ENCODE results near the gene PDE6D.

Gene PDE6D

GRCh38 chr2:231780909-231781797, at the start of gene PDE6D:
TSS of gene PDE6D (minus strand) at chr2:231781282. CDS start at chr2:231781114, 168 bp downstream.
- Histone ChIP-seq H3K4me1 (peaks cover 22% of the 10 kb centered on the region), H3K4me2 (ENCODE audit: low read length) (peak within 1 kb of the TSS; percentile 97), H3K4me3 (ENCODE audit: low read depth, low read length) (peak within 1 kb of the TSS; percentile 93), H2AFZ (peak within 1 kb of the TSS; percentile 94), H3K27ac (peak within 1 kb of the TSS; percentile 89), H3K9ac (peak within 1 kb of the TSS; percentile 49), H3K79me2 (peaks cover 38% of the 10 kb centered on the region), H3K36me3 (ENCODE audit: control insufficient read depth, insufficient read depth, low read length) (no peaks in the 10 kb centered on the region), H3K27me3 (ENCODE audit: control insufficient read depth, insufficient read depth, low read length) (no peaks in the 10 kb centered on the region), H3K9me3 (ENCODE audit: control insufficient read depth, low read length) (no peaks in the 10 kb centered on the region)
- TF ChIP-seq, protein P1, sequence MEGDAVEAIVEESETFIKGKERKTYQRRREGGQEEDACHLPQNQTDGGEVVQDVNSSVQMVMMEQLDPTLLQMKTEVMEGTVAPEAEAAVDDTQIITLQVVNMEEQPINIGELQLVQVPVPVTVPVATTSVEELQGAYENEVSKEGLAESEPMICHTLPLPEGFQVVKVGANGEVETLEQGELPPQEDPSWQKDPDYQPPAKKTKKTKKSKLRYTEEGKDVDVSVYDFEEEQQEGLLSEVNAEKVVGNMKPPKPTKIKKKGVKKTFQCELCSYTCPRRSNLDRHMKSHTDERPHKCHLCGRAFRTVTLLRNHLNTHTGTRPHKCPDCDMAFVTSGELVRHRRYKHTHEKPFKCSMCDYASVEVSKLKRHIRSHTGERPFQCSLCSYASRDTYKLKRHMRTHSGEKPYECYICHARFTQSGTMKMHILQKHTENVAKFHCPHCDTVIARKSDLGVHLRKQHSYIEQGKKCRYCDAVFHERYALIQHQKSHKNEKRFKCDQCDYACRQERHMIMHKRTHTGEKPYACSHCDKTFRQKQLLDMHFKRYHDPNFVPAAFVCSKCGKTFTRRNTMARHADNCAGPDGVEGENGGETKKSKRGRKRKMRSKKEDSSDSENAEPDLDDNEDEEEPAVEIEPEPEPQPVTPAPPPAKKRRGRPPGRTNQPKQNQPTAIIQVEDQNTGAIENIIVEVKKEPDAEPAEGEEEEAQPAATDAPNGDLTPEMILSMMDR (IDR thresholded peaks at IDR 0.05) = no peak

DNA sequence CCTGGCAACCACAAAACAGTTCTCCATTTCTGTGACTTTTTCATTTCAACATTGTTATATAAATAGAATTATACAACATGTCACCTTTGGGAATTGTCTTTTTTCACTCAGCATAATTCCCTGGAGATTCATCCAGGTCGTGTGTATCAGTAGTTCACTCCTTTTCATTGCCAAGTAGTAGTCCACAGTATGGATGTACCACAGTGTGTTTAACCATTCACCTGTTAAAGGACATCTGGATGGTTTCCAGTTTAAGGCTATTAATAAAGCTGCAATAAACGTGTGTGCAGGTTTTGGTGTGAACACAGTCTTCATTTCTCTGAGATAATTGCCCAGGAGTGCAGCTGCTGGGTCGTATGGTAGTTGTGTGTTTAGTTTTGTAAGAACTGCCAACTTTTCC, 40.8 kb upstream of the PDE6D start:
- TF ChIP-seq, protein P1 (IDR thresholded peaks at IDR 0.05) = no peak
- no peaks in the 10 kb centered on the region for H3K9me3 ChIP-seq (ENCODE audit: control insufficient read depth, low read length)
- no peak overlapping the region for H3K27ac ChIP-seq
- H3K4me1 ChIP-seq = no peaks in the 10 kb centered on the region
- H3K4me3 ChIP-seq (ENCODE audit: low read depth, low read length) = no peak overlapping the region
- H3K27me3 ChIP-seq (ENCODE audit: control insufficient read depth, insufficient read depth, low read length) = no peaks in the 10 kb centered on the region
- H3K4me2 ChIP-seq (ENCODE audit: low read length) = no peak overlapping the region
- H3K79me2 ChIP-seq = no peaks in the 10 kb centered on the region
- H3K36me3 ChIP-seq (ENCODE audit: control insufficient read depth, insufficient read depth, low read length) = no peaks in the 10 kb centered on the region
- H3K9ac ChIP-seq = no peak overlapping the region
- no peak overlapping the region for H2AFZ ChIP-seq

DNA sequence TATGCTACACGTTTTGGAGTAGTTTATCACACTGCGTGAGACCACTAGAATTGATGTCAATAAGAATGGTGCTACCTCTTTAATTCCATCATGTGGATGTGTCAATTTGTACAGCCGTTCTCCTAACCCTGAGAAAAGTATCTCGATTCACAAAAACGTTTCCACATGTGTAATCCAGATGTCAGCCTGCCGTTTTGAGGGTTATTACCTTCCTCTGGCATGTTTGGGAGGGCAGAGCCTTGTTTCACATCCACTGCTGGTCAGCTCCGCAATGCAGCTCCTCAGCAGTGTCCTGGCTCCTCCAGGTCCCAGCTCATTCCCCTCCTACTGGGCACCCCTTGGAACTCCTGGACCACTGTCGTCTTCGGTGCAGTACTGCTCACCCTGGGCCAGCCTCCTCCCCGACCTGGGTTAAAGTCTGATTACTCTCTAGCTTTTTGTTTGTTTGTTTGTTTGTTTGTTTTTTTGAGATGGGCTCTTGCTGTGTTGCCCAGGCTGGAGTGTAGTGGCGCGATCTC, 39.8 kb upstream of the PDE6D start:
- Histone ChIP-seq H3K36me3 (ENCODE audit: control insufficient read depth, insufficient read depth, low read length) (no peaks in the 10 kb centered on the region), H3K4me1 (no peaks in the 10 kb centered on the region), H3K9me3 (ENCODE audit: control insufficient read depth, low read length) (no peaks in the 10 kb centered on the region), H3K27ac (no peak overlapping the region), H3K4me2 (ENCODE audit: low read length) (no peak overlapping the region), H3K4me3 (ENCODE audit: low read depth, low read length) (no peak overlapping the region), H3K27me3 (ENCODE audit: control insufficient read depth, insufficient read depth, low read length) (no peaks in the 10 kb centered on the region), H3K79me2 (no peaks in the 10 kb centered on the region), H3K9ac (no peak overlapping the region), H2AFZ (no peak overlapping the region)
- TF ChIP-seq, protein P1 (IDR thresholded peaks at IDR 0.05) = no peak

DNA sequence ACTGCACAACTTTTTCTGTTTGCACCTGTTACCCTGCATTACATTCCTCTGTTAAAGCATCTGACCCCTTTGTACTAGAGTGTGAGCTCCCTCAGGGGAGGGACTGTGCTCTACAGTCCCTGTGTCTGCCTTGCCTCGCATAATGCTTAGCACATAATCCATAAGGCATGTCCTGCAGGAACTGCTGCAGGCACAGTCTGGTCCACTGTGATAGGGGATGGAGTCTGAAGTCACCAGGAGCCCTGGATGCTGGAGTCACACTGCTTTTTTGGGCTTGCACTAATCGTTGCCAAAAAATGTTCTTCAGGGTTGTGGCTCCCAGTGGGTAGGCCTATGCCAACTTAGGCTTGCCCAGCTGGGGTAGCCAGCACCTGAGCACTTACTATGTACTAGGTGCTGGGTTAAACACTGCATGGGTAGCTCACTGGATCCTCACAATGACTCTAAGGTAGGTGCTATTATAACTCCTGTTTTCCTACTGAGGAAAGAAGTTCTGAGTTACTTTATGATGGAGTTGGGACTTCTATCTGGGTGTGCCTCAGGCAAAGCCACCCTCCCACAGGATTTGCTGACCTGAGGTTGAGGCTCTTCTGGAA, 38.5 kb upstream of the PDE6D start:
- H3K27me3 ChIP-seq (ENCODE audit: control insufficient read depth, insufficient read depth, low read length) = no peaks in the 10 kb centered on the region
- no peak overlapping the region for H3K27ac ChIP-seq
- H3K79me2 ChIP-seq = no peaks in the 10 kb centered on the region
- TF ChIP-seq, protein P1 (IDR thresholded peaks at IDR 0.05) = no peak
- no peak overlapping the region for H3K4me2 ChIP-seq (ENCODE audit: low read length)
- H3K36me3 ChIP-seq (ENCODE audit: control insufficient read depth, insufficient read depth, low read length) = no peaks in the 10 kb centered on the region
- no peak overlapping the region for H3K4me3 ChIP-seq (ENCODE audit: low read depth, low read length)
- H2AFZ ChIP-seq = no peak overlapping the region
- H3K4me1 ChIP-seq = no peaks in the 10 kb centered on the region
- H3K9ac ChIP-seq = no peak overlapping the region
- H3K9me3 ChIP-seq (ENCODE audit: control insufficient read depth, low read length) = no peaks in the 10 kb centered on the region
